Gastrocnemius medialis (tissue), 4 donors: Measurements from ENCODE around the gene THSD4. TPM values are rescaled to one million over a fixed set of nuclear protein-coding genes. Genes with fewer than 3 reads are reported as not detected.

ENCODE experiments used
- ATAC-seq, 2 donors: fragments of 150-250 bp; one replicate each; pipeline ENCODE4 v1.9.1; 2016
- DNase-seq, 2 donors: peaks; one replicate each; pipeline ENCODE4 v3.0.0-alpha.2; 2019
- H3K27ac ChIP-seq, 4 donors: fragments of 200-600 bp; sonication (generic); 1 replicate in 1 of 4; 2 replicates in 3 of 4; pipeline ENCODE4 v1.5.1; 2016 to 2018; ENCODE audit warnings: mild to moderate bottlenecking in 2 of 4, moderate library complexity in 1 of 4
- H3K27me3 ChIP-seq, 3 donors: fragments of 200-600 bp; sonication (generic) in 2 of 3; 1 replicate in 1 of 3; 2 replicates in 2 of 3; pipeline versions ENCODE4 v1.5.1 to v1.6.0; 2016 to 2019; ENCODE audit warnings: mild to moderate bottlenecking in 1 of 3, moderate library complexity in 1 of 3
- H3K36me3 ChIP-seq, 2 donors: fragments of 200-600 bp; sonication (generic) in 1 of 2; one replicate each; pipeline ENCODE4 v1.5.1; 2017 to 2018
- H3K4me1 ChIP-seq, 2 donors: fragments of 200-600 bp; sonication (generic) in 1 of 2; one replicate each; pipeline ENCODE4 v1.5.1; 2016 to 2017; ENCODE audit warnings: mild to moderate bottlenecking in 2 of 2
- H3K4me3 ChIP-seq, 4 donors: fragments of 200-600 bp; sonication (generic) in 3 of 4; 1 replicate in 1 of 4; 2 replicates in 3 of 4; pipeline ENCODE4 v1.5.1; 2016 to 2019; ENCODE audit warnings: mild to moderate bottlenecking in 2 of 4
- H3K9me3 ChIP-seq, 3 donors: fragments of 200-600 bp; sonication (generic) in 2 of 3; 1 replicate in 1 of 3; 2 replicates in 2 of 3; pipeline ENCODE4 v1.5.1; 2016 to 2019
- POLR2A ChIP-seq, 2 donors: fragments of 450-650 bp; IDR thresholded peaks; one replicate each; pipeline ENCODE4 v1.6.1; 2017; ENCODE audit warnings: antibody characterized with exemption in 2 of 2, mild to moderate bottlenecking in 2 of 2, moderate library complexity in 2 of 2
- in situ Hi-C, 4 donors: fragments of 200-750 bp; cut with MboI; loops; one replicate each; pipeline versions ENCODE4 v1.15.0 to v1.8.0; 2017; ENCODE audit warnings: low sequenced_read_pairs in 4 of 4
- intact Hi-C: fragments of 100-400 bp; cut with DNase I; formaldehyde crosslinking; loops from one replicate; pipeline ENCODE4 v1.15.1; 2023; ENCODE audit warnings: low total_unique reads
- total RNA-seq, 4 donors: library from RNA; depleted of rRNA; stranded (reverse); fragments of >200 nt; gene quantifications; one replicate each; pipeline versions ENCODE4 v1.1.0 to v1.2.3, GENCODE V29; 2016
- TF ChIP-seq, protein P1 (sequence below), 5 experiments: fragments of 450-650 bp in 3 of 5; fragments of 200-600 bp in 2 of 5; sonication (generic) in 2 of 5; IDR thresholded peaks in 4 of 5; conservative IDR thresholded peaks in 1 of 5; 1 replicate in 4 of 5; 2 replicates in 1 of 5; pipeline ENCODE4 v1.5.1; 2016 to 2019; ENCODE audit warnings: antibody characterized with exemption in 5 of 5, mild to moderate bottlenecking in 3 of 5, moderate library complexity in 3 of 5

Gene THSD4
- total RNA-seq, 4 donors from 2014 or later = 0.35 to 3.1 (median 0.60) TPM

DNA sequence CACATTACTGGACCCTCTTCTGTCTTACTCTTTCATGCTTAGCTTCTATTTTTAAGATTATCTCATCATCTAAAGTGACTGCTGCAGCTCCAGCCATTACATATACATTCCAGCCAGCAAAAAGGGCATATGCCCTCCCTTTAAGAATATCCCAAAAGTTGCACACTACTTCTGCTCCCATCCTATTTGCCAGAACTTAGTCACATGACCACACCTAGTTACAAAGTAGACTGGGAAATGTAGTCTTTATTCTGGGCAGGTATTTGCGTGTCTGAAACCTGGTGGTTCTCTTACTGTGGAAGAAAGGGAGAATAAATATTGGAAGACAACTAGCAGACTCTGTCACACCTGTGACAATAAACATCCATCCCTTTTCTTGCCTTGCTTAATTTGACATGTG lies 353.4 kb downstream of the THSD4 start:
- Histone ChIP-seq H3K4me1 (no peaks in the 10 kb centered on the region), H3K9me3 (no peaks in the 10 kb centered on the region), H3K27ac (no peak overlapping the region), H3K36me3 (no peaks in the 10 kb centered on the region), H3K27me3 (no peaks in the 10 kb centered on the region), H3K4me3 (no peak overlapping the region)
- in situ Hi-C loops = loop anchor here in 1 of 4 donors (25.0 kb wide), 1 partner anchor 694 kb away; no protein-coding TSS in a partner anchor
- ATAC-seq (no peak), DNase-seq (no peak)
- intact Hi-C loops = loop anchor here (1.0 kb wide), 1 partner anchor 24 kb away; no protein-coding TSS in a partner anchor
- no peak for TF ChIP-seq POLR2A (IDR thresholded peaks at IDR 0.05)
- TF ChIP-seq, protein P1, sequence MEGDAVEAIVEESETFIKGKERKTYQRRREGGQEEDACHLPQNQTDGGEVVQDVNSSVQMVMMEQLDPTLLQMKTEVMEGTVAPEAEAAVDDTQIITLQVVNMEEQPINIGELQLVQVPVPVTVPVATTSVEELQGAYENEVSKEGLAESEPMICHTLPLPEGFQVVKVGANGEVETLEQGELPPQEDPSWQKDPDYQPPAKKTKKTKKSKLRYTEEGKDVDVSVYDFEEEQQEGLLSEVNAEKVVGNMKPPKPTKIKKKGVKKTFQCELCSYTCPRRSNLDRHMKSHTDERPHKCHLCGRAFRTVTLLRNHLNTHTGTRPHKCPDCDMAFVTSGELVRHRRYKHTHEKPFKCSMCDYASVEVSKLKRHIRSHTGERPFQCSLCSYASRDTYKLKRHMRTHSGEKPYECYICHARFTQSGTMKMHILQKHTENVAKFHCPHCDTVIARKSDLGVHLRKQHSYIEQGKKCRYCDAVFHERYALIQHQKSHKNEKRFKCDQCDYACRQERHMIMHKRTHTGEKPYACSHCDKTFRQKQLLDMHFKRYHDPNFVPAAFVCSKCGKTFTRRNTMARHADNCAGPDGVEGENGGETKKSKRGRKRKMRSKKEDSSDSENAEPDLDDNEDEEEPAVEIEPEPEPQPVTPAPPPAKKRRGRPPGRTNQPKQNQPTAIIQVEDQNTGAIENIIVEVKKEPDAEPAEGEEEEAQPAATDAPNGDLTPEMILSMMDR (IDR thresholded peaks at IDR 0.05 in 4 of 5, conservative IDR thresholded peaks at IDR 0.05 in 1 of 5) = no peak

DNA sequence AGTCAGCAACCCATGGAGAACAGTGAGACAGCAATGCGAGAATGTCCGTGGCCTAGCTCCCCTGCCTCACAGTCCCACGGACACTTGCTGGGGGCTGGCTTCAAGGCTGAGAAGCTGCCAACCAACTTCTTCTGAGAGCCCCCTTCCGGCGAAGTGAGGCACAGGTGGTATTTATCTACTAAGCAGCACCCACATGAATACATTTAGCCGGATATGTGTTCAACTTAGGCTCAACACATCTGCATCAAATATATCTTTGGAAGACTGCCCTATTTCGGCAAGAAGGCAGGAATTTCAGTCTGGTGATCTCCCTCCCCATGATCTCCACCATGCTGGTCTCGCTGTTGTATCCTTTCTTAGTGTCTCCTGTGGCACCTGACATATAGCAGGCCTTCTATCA lies 354.1 kb downstream of the THSD4 start:
- H3K27ac ChIP-seq = no peak overlapping the region
- H3K27me3 ChIP-seq = no peaks in the 10 kb centered on the region
- H3K4me1 ChIP-seq = no peaks in the 10 kb centered on the region
- no peaks in the 10 kb centered on the region for H3K36me3 ChIP-seq
- no peak overlapping the region for H3K4me3 ChIP-seq
- in situ Hi-C loops (loop anchor here in 1 of 4 donors (25.0 kb wide), 1 partner anchor 693 kb away; no protein-coding TSS in a partner anchor), intact Hi-C loops (no loop called here)
- H3K9me3 ChIP-seq = no peaks in the 10 kb centered on the region
- DNase-seq (no peak), ATAC-seq (no peak)
- TF ChIP-seq POLR2A (IDR thresholded peaks at IDR 0.05) = no peak

DNA sequence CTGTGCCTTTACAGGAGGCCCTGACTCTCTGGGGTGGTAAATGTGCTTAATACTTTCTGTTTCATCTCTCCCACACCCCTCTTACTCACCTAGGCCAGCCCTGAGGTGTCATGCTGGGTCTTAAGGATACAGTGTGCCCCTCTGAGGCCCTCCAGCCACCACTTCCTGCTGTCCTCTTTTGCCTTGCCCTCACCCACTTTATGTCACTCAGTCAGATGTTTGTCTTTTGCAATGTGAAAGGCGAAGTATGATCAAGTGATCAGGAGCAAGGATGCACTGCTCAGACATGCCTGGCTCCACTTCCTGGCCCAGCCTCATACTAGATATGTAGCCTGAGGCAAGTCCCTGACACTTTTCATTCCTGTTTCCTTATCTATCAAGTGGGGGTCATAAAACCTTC lies 356.1 kb downstream of the THSD4 start:
- in situ Hi-C loops (loop anchor here in 1 of 4 donors (25.0 kb wide), 1 partner anchor 691 kb away; no protein-coding TSS in a partner anchor), intact Hi-C loops (no loop called here)
- H3K36me3 ChIP-seq = no peaks in the 10 kb centered on the region
- H3K9me3 ChIP-seq = no peaks in the 10 kb centered on the region
- no peak overlapping the region for H3K27ac ChIP-seq
- DNase-seq (no peak), ATAC-seq (no peak)
- no peaks in the 10 kb centered on the region for H3K27me3 ChIP-seq
- TF ChIP-seq, protein P1 (IDR thresholded peaks at IDR 0.05 in 4 of 5, conservative IDR thresholded peaks at IDR 0.05 in 1 of 5) = no peak
- TF ChIP-seq POLR2A (IDR thresholded peaks at IDR 0.05) = no peak
- no peaks in the 10 kb centered on the region for H3K4me1 ChIP-seq
- H3K4me3 ChIP-seq = no peak overlapping the region

DNA sequence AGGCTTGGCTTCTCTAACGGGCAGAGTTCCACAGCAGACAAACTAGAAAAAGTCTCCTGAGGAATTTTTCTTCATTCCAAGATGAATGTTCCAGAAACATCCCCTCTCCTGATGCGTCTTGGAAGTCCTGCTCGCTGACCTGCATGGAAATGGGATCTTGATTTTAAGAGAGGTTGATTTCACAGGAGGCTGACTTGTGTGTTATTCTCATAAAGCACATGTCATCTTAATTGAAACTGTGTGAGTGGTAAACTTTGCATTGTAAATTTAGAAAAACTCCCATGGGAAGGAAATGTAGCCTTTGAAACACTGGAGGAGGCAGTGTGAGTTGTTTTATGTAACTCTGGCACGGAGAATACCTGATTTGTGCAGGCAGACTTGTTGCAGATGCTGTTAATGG lies 357.3 kb downstream of the THSD4 start:
- intact Hi-C loops (no loop called here), in situ Hi-C loops (loop anchor here in 1 of 4 donors (25.0 kb wide), 1 partner anchor 690 kb away; no protein-coding TSS in a partner anchor)
- no peak for ATAC-seq
- H3K4me3 ChIP-seq = no peak overlapping the region
- no peak for DNase-seq
- H3K27me3 ChIP-seq = no peaks in the 10 kb centered on the region
- H3K9me3 ChIP-seq = no peaks in the 10 kb centered on the region
- H3K4me1 ChIP-seq = no peaks in the 10 kb centered on the region
- H3K36me3 ChIP-seq = no peaks in the 10 kb centered on the region
- TF ChIP-seq, protein P1 (IDR thresholded peaks at IDR 0.05 in 4 of 5, conservative IDR thresholded peaks at IDR 0.05 in 1 of 5) = no peak
- no peak for TF ChIP-seq POLR2A (IDR thresholded peaks at IDR 0.05)
- no peak overlapping the region for H3K27ac ChIP-seq

DNA sequence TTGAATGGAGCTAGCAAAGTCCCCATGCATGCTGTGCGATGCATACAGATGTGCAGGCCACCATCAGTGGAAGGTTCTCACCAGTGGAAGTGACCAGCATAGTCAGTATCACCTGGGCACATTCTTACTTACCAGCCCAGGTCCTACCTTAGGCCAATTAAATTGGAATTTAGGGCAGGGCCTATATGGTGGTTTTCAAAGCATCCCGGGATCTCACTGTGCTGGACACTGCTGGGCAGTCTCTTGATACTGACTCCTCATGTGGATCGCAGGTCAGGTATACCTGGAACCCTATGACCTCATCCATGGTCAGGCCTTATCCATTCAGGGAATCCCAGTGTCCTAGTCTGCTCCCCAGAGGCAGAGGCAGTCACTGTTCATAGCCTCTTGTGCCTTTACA lies 358.5 kb downstream of the THSD4 start:
- no peaks in the 10 kb centered on the region for H3K4me1 ChIP-seq
- H3K9me3 ChIP-seq = no peaks in the 10 kb centered on the region
- H3K27me3 ChIP-seq = no peaks in the 10 kb centered on the region
- H3K4me3 ChIP-seq = no peak overlapping the region
- no peaks in the 10 kb centered on the region for H3K36me3 ChIP-seq
- ATAC-seq (no peak), DNase-seq (no peak)
- H3K27ac ChIP-seq = no peak overlapping the region
- intact Hi-C loops = no loop called here
- TF ChIP-seq, protein P1 (IDR thresholded peaks at IDR 0.05 in 4 of 5, conservative IDR thresholded peaks at IDR 0.05 in 1 of 5) = no peak
- no peak for TF ChIP-seq POLR2A (IDR thresholded peaks at IDR 0.05)
- in situ Hi-C loops = loop anchor here in 1 of 4 donors (25.0 kb wide), 1 partner anchor 689 kb away; no protein-coding TSS in a partner anchor
